Measurements from ENCODE around the gene TMEM143. TPM values are rescaled to one million over a fixed set of nuclear protein-coding genes. Genes with fewer than 3 reads are reported as not detected.

The TMEM143 gene
- total and polyA plus RNA-seq, 4 donors = 3.2 to 10.2 (median 6.7) TPM

- TF ChIP-seq, protein P1, sequence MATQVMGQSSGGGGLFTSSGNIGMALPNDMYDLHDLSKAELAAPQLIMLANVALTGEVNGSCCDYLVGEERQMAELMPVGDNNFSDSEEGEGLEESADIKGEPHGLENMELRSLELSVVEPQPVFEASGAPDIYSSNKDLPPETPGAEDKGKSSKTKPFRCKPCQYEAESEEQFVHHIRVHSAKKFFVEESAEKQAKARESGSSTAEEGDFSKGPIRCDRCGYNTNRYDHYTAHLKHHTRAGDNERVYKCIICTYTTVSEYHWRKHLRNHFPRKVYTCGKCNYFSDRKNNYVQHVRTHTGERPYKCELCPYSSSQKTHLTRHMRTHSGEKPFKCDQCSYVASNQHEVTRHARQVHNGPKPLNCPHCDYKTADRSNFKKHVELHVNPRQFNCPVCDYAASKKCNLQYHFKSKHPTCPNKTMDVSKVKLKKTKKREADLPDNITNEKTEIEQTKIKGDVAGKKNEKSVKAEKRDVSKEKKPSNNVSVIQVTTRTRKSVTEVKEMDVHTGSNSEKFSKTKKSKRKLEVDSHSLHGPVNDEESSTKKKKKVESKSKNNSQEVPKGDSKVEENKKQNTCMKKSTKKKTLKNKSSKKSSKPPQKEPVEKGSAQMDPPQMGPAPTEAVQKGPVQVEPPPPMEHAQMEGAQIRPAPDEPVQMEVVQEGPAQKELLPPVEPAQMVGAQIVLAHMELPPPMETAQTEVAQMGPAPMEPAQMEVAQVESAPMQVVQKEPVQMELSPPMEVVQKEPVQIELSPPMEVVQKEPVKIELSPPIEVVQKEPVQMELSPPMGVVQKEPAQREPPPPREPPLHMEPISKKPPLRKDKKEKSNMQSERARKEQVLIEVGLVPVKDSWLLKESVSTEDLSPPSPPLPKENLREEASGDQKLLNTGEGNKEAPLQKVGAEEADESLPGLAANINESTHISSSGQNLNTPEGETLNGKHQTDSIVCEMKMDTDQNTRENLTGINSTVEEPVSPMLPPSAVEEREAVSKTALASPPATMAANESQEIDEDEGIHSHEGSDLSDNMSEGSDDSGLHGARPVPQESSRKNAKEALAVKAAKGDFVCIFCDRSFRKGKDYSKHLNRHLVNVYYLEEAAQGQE (IDR thresholded peaks at IDR 0.05) = no peak
These were observed 26.7 kb upstream of the TMEM143 start (continued) for GRCh38 chr19:48390188-48391099.

DNA sequence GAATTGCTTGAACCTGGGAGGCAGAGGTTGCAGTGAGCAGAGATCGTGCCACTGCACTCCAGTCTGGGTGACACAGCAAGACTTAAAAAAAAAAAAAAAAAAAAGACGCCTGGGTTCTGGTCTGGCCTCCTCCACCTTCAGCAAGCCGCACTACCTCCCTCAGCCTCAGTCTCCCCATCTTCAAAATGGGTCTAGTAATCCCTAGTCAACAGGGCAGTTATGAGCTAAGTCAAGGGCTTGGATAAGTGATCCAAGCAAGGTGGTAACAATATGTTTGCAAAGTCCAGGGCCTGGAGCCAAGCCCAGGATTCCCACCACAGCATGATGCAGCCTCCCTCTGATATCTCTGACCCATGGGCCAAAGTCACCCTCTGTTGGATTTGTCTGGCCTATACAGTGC lies 23.2 kb upstream of the TMEM143 start:
- TF ChIP-seq ZBTB33 (IDR thresholded peaks at IDR 0.05) (no peak), HNF4G (IDR thresholded peaks at IDR 0.05) (no peak), FOXA1 (IDR thresholded peaks at IDR 0.05) (no peak), FOXA2 (IDR thresholded peaks at IDR 0.05) (no peak), YY1 (IDR thresholded peaks at IDR 0.05) (no peak), CTCF (IDR thresholded peaks at IDR 0.05; ENCODE audit: low read depth, low read length, missing input control) (no peak), RAD21 (IDR thresholded peaks at IDR 0.05) (no peak), SP1 (IDR thresholded peaks at IDR 0.05) (no peak), GABPA (IDR thresholded peaks at IDR 0.05 in 1 of 2, conservative IDR thresholded peaks at IDR 0.05 in 1 of 2) (no peak)
- TF ChIP-seq, protein P2, sequence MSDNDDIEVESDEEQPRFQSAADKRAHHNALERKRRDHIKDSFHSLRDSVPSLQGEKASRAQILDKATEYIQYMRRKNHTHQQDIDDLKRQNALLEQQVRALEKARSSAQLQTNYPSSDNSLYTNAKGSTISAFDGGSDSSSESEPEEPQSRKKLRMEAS (IDR thresholded peaks at IDR 0.05) = no peak
- TF ChIP-seq, protein P3, sequence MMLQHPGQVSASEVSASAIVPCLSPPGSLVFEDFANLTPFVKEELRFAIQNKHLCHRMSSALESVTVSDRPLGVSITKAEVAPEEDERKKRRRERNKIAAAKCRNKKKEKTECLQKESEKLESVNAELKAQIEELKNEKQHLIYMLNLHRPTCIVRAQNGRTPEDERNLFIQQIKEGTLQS (IDR thresholded peaks at IDR 0.05) = no peak
- Histone ChIP-seq H3K27ac (ENCODE audit: low read depth in 1 of 2, low read length in 2 of 2) (no peak overlapping the region), H3K9me3 (ENCODE audit: control insufficient read depth in 4 of 4, low read length in 3 of 4) (no peaks in the 10 kb centered on the region), H3K4me3 (ENCODE audit: low read depth in 1 of 3, low read length in 3 of 3) (no peak overlapping the region), H3K27me3 (ENCODE audit: control insufficient read depth in 4 of 4, insufficient read depth in 4 of 4, low read length in 3 of 4) (no peaks in the 10 kb centered on the region), H3K36me3 (ENCODE audit: control insufficient read depth in 4 of 4, insufficient read depth in 3 of 4, low read depth in 1 of 4, low read length in 3 of 4) (peaks cover 24 to 47% (median 36%) of the 10 kb centered on the region in 4 donors), H3K4me1 (ENCODE audit: control insufficient read depth in 4 of 4, insufficient read depth in 4 of 4, low read length in 3 of 4) (peaks cover 0 to 5% (median 2%) of the 10 kb centered on the region in 4 donors), H3K9ac (ENCODE audit: low read depth in 1 of 2, low read length in 2 of 2) (no peak overlapping the region)
- 94% methylated on average over 3 of the region's 3 CpGs for WGBS
- DNase-seq (ENCODE audit: low spot score) = no peak
